GM18858 (cell line): Measurements from ENCODE around the gene AAMP.
"Not testable (repeated sequence)": the region's sequence is repeated elsewhere in the genome, so short reads cannot be mapped to it uniquely, and the experiment has no call there.

Experiments
- ATAC-seq: cut with Tn5 transposase; IDR thresholded peaks from one replicate; pipeline ENCODE4 v1.9.1; 2021; ENCODE audit not compliant: unreplicated experiment

Gene AAMP

GRCh38 chr2:218269900-218270720 is at the start of gene AAMP, which contains the start of gene PNKD:
Gene AAMP, minus strand, starts transcription at chr2:218270137. Its CDS starts 51 bp downstream, at chr2:218270086.
Gene PNKD, plus strand, starts transcription at chr2:218270519. Its CDS starts 17 bp downstream, at chr2:218270536.
- peak; percentile 88 for ATAC-seq

- ATAC-seq, result no peak
Measured at GRCh38 chr2:218318241-218318640, 48.3 kb upstream of the AAMP start.

- no peak for ATAC-seq
Measured at GRCh38 chr2:218317835-218318234, 47.9 kb upstream of the AAMP start.

- no peak for ATAC-seq
Measured at GRCh38 chr2:218317303-218317630, 47.3 kb upstream of the AAMP start.

- ATAC-seq, result no peak
Measured at GRCh38 chr2:218315397-218315796, 45.5 kb upstream of the AAMP start.

- not testable (repeated sequence) for ATAC-seq
Measured at GRCh38 chr2:218314764-218315163, 44.8 kb upstream of the AAMP start.

DNA sequence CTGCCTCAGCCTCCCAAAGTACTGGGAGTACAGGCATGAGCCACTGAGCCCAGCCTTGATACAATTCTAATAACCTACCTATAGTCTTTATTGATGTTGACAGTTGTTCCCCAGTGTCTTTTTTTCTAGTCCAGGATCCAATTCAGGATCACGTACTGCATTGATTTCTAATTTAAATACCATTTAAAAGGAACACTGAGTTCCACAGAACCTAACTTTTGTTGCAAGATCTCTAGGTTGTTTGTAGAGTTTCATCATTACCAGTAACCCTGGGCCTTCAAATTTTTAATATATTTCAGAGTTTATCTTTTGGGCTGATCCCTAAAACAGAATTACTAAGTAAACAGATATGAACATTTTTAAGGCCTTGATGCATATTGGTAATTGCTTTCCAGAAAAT is 43.4 kb upstream of the AAMP start:
- no peak for ATAC-seq

DNA sequence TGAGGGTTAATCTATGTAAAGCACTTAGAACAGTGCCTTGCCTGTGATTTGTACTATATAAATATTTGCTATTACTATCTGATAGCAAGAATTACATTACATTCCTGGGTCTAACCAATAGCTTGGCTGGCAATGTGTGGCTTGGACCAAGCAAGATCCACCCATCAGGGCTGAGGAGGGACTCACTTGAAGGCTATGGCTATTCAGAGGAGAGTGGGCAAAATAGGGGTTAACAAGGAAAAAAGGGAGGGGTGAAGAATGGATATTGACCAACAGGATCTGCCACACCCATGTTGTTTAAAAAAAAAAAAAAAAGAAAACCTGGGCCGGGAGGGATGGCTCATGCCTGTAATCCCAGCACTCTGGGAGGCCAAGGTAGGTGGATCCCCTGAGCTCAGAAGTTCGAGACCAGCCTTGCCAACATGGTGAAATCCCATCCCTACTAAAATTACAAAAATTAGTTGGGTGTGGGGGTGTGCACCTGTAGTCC is 42.4 kb upstream of the AAMP start:
- ATAC-seq, result no peak

DNA sequence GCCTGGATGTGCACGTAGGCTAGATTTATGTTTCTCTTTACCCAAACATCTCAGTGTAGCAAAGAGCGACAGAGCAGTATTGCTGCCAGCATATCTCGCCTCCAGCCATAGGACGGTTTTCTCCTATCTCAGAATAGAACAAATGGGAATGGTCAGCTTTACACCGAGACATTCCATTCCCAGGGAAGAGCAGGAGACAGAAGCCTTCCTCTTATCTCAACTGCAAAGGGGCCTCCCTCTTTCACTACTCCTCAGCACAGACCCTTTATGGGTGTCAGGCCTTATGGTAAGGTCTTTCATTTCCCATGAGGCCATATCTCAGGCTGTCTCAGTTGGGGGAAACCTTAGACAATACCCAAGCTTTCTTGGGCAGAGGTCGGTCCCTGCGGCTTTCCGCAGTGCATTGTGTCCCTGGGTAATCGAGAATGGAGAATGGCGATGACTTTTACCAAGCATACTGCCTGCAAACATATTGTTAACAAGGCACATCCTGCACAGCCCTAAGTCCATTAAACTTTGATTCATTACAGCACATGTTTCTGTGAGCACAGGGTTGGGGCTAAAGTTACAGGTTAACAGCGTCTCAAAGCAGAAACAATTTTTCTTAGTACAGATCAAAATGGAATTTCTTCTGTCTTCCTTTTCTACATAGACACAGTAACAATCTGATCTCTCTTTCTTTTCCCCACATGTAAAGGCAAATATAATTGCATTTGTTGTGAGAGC is 41.8 kb upstream of the AAMP start:
- not testable (repeated sequence) for ATAC-seq

DNA sequence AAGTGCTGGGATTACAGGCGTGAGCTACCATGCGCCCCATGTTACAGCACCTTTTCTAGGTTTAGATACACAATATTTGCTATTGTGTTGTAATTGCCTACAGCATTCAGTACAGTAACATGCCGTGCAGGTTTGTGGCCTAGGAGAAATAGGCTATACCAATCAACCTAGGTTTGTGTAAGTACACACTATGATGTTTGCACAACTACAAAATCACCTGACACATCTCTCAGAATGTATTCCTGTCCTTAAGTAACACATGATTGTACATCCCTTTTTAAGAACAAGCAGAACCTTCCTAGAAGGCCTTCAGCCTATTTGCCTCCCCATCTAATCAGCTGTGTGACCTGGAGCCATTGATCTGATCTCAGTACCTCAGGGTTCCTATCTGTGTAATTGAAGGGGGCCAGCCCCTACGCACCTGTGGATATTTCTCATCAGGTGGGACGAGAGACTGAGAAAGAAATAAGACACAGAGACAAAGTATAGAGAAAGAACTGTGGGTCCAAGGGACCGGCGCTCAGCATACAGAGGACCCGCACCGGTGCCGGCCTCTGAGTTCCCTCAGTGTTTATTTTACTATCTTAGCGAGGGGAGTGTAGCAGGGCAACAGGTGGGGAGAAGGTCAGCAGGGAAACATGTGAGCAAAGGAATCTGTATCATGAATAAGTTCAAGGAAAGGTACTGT is 41.1 kb upstream of the AAMP start:
- no peak for ATAC-seq

GRCh38 chr2:218307415-218308090 is 37.6 kb upstream of the AAMP start:
- ATAC-seq, result no peak

- no peak for ATAC-seq
Measured at GRCh38 chr2:218306184-218306920, 36.4 kb upstream of the AAMP start.

DNA sequence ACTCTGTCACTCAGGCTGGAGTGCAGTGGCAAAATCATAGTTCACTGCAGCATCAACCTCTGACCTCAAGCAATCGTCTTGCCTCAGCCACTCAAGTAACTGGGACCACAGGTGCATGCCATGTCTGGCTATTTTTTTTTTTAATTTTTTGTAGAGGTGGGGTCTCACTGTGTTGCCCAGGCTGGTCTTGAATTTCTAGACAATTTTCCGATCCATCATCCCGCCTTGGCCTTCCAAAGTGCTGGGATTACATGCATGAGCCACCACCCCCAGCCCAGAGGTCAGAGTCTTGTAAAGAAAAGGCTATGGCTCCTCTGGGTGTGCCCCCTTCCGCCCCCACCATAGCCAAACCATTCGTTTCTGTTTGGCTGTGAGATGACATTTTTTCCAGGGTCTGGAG is 35.4 kb upstream of the AAMP start:
- ATAC-seq, result no peak

- no peak for ATAC-seq
Measured at GRCh38 chr2:218301176-218301819, 31.4 kb upstream of the AAMP start.

DNA sequence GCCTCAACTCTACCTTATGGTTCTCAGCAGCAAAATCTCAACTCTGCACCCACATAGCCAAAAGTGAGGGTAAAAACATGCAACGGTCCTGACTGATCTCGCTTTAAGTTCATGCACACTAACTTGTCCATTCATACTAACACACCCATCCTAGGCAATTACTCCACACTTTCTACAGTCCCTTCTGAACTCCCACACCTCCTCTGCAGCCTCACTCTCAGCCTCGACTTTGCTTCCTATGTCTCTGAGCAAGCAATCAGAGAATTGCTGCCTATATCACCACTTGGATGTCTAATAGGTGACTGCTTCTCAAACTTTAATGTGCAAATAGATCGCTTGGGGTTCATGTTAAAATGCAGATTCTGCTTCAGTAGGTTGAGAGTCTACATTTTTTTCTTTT is 30.2 kb upstream of the AAMP start:
- no peak for ATAC-seq

- no peak for ATAC-seq
Measured at GRCh38 chr2:218298314-218298875, 28.5 kb upstream of the AAMP start.

GRCh38 chr2:218296847-218297246 is 26.9 kb upstream of the AAMP start:
- no peak for ATAC-seq

- no peak for ATAC-seq
Measured at GRCh38 chr2:218296200-218296599, 26.3 kb upstream of the AAMP start.

GRCh38 chr2:218295029-218295428 is 25.1 kb upstream of the AAMP start:
- no peak for ATAC-seq
